Measurements from ENCODE around the gene TSN.
"Not testable (repeated sequence)": the region's sequence is repeated elsewhere in the genome, so short reads cannot be mapped to it uniquely, and the experiment has no call there.

The TSN gene

DNA sequence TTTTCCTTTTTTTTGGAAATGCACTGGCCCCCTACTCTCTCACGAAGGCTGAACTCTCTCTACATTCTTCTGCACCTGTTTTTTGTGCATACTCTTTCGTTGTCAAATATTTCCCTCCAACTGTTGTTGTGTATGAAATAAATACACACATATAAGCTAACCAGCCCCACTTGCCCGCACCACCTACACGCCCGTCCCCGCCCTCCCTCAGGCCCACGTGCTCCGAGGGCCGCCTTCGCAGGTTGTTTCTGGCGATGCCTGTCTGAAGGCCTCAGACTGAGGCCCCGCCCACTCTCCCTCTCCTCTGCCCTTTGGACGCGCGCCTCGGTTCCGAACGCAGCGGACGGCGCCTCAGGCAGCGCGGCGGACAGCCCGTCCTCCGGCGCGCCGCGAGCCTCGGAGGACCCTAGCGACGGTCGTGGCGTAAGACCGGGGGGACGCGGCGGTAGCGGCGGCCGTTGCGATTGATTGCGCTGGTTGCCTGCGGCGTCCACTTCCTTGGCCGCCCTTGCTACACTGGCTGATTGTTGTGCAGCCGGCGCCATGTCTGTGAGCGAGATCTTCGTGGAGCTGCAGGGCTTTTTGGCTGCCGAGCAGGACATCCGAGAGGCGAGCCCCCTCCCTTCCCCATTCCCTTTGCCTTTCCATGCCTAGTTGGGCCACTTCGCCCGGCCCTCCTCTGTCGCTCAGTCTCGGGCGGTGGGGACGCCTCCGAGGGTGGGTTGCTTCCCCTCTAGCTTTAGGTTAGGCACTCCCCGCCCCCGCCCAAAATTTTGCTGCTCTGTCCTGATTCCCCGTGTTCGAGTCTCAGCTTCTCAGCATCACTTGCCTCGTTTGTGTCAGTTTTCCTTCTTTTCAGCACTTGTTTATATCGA lies at the start of gene TSN:
TSN (plus strand) TSS at position 415 of the 875 bp plus-strand sequence; CDS start at position 544, 129 bp downstream.
- peak; percentile 98 for DNase-seq

DNA sequence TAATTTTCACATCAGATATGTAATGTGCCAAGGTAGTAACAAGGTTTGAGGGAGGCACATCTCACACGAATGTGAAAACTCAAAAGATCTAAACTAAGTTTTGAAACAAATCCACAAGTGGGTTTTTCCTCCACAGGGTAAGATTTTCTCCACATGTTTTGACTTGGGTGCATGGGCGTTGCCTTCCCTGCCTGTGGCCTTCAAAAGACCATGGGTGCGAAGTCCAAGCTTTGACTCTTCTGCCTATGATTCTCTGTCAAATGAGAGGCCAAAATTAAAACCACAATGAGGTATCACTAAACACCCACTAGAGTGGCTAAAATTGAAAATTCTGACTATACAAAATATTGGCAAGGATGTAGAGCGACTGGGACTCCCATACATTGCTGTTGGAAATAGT lies 49.5 kb upstream of the TSN start:
- no peak for DNase-seq

DNA sequence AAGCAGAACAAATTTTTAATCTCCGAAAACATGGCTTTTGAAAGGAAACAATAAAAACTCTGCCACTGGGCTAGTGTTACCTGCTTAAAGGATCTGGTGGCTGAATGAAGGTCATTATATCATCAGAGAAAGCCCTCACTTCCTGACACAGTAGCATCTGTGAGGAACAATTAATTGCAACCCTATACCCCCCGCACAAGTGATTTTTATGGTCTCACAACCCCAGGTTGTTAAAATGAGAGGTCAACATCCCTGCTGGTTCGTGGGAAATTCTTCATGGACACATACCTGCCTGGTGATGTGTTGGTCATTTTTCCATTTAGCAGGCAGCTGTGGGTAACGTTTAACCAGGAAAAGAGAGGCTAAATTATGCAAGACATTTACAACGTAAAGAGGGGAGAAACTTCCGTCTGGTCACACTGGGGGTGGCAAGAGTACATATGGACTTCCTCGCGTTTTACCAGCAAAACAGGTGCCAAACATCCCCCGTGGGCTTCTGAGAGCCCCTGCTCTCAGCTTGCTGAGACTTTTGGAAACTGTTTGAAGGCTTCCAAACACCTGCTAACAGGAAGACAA lies 48.0 kb upstream of the TSN start:
- no peak for DNase-seq

- no peak for DNase-seq
These were observed 47.5 kb upstream of the TSN start for GRCh38 chr2:121707920-121708361.

- DNase-seq = no peak
These were observed 45.5 kb upstream of the TSN start for GRCh38 chr2:121709776-121710469.

DNA sequence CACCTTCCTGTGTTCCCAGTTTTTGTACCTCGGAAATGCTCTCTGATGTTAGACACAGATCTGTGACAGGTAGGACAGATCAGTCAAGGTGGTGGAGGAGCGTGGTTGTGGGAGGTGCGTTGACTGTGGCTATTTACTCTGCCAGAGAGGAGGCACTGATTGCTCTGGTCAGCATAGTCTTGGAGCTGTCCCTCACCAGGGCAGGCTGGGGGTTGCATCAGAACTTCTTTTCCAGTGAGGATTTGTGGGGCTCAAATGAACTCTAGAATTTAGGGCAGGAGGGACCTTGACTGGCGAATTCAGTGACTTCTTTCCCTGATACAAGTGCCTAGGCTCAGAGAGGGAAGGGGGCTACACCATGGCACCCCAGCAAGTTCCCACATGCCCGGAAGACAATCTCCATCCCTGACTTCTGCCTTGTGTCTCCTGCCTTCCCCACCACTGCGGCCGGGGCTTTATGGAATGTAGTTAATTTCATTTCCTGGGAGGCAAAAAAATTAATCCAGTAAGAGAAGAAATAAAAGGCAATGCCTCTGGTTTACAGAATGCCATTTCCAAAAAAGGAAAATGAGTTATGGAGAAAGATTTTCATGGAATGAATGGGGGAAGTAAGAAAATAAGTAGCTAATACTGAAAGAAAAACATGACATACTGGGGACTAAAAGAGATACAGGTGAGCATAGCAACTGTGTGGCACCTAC lies 44.8 kb upstream of the TSN start:
- DNase-seq = no peak

GRCh38 chr2:121711481-121711880 lies 44.0 kb upstream of the TSN start:
- not testable (repeated sequence) for DNase-seq

DNA sequence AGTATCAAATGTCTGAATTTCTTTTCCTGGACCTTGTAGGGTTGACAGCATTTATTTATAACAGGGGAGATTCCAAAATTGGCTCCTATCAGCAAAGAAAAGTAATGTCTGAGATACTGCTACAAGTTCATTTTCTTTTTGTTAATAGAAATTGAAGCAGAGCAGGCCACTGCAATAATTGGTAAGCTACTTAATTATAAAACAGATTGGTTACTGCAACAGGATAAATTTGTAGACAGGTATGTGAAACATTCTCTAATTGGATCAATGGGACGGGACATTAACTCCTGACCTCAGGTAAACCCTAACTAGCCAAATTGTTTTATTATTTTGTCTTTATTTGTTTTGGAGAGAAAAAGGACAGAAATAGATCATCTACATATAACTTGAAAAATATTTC lies 39.3 kb upstream of the TSN start:
- DNase-seq = no peak

GRCh38 chr2:121717529-121717928 lies 37.9 kb upstream of the TSN start:
- no peak for DNase-seq

DNA sequence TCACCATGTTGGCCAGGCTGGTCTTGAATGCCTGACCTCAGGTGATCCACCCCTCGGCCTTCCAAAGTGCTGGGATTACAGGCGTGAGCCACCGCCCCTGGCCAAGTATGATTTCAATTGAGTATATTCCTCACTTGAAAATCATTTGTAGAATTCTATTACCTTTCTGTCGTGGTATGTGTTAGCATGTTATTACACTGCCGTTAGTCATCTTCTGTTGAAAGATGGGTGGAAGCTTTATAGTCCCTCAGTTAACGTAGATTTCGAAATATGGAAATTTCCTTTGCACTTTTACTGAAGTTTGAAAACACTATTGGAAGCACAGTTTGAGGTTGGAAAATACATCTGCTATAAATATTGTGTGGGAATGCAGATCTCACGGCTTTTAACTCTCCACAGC lies 33.5 kb upstream of the TSN start:
- DNase-seq = no peak

DNA sequence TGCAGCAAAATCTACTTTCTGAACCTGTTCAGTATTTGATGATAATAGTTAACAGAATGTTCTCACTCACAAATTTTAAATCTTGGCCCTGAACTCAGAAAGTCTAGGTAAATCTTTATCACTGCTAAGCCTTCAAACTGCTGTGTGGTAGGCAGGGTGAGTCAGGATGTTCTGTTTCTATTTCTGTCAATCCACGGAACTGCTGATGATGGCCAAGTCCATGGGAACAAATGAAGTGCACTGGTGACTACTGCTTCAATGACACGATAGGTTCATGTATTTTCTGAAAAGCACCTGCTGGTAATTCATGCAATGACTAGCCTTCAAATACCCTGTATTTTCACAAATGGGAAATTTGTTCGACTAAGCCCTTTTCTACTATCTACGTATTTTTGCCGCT lies 33.0 kb upstream of the TSN start:
- no peak for DNase-seq

DNA sequence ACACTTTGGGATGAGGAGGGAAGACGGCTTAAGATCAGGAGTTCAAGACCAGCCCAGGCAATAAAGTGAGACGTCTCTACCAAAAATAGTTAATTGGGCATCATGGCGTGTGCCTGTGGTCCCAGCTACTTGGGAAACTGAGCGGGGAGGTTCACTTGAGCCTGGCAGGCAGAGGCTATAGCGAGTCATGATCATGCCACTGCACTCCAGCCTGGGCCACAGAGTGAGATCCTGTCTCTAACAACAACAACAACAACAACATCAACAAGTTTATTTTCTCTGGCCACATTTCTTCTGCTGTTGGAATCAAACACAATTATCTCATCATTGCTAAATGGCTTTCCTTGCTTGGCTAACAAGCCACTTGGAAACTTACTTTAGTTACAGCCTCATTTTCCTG lies 32.1 kb upstream of the TSN start:
- DNase-seq = no peak

GRCh38 chr2:121727332-121727731 lies 28.1 kb upstream of the TSN start:
- no peak for DNase-seq

- no peak for DNase-seq
These were observed 27.5 kb upstream of the TSN start for GRCh38 chr2:121727950-121728349.

GRCh38 chr2:121731366-121731765 lies 24.1 kb upstream of the TSN start:
- DNase-seq = no peak

DNA sequence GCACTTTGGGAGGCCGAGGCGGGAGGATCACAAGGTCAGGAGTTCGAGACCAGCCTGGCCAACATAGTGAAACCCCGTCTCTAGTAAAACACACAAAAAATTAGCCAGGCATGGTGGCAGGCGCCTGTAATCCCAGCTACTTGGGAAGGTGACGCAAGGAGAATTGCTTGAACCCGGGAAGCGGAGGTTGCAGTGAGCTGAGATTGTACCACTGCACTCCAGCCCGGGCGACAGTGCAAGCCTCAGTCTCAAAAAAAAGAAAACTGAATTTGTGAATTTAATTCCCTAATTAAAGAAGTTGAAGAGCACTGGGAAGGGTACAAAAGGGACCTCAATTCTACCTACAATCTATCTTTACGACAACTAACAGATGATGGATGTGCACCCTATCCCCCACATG lies 20.9 kb upstream of the TSN start:
- DNase-seq = not testable (repeated sequence)

GRCh38 chr2:121735518-121736074 lies 19.9 kb upstream of the TSN start:
- DNase-seq = no peak

DNA sequence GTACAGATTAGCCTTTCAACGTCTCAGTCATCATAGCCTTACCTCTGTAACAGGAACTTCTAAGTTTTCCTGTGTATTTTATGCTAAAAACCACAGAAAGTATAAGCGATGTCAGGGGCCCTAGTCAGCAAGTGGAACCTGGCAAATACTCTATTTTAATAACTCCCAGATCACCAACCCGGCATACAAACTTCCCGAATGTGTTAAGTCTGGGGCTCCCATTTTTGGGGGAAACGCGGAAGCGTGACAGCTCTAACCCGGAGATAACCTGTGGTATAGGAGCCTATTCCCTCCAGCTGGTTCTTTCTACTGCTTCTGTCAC lies 19.4 kb upstream of the TSN start:
- DNase-seq = no peak

DNA sequence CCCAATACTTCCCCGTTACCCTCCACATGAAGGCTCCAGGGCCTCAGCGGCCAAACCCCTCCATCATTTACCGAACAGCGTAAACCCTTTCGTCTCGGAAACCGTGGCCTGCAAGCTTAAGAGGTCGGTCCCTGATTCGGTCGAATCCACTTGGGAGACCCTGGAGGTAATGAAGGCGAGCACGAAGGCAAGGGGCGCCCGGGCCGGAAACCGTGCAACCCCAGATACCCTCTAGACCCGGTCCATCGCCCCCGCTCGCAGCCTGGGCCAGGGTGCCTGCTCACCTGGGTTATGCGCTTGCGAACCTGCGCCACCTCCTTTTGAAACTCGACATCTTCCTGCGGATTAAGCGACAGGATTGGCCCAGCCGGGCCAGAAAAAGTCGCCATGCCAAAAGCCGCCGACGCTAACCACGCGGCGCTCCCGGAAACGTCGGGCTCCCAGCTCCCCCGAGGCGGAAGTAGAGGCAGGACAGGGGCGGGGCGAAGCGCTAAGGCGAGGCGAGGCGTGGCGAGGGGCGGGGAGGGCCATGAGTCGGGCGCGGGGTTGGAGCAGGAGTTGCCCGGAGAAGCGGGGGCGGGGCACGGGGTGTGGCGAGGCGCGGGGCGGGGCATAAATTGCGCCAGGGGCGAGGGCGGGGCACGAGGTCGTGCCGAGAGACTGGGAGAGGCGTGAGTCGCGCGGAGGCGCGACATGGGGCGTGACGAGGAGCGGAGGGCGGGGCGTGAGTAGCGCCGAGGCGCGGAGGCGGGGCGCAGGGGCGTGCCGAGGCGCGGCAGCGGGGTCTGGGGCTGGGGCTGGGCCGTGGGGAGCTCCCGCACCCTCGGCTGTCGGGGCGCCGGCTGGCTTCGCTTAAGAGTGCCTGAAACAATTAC lies 18.8 kb upstream of the TSN start, which contains the start of gene NIFK:
NIFK (minus strand) TSS at position 414 of the 875 bp plus-strand sequence; CDS start at position 389, 25 bp downstream.
- DNase-seq = peak; percentile 99

DNA sequence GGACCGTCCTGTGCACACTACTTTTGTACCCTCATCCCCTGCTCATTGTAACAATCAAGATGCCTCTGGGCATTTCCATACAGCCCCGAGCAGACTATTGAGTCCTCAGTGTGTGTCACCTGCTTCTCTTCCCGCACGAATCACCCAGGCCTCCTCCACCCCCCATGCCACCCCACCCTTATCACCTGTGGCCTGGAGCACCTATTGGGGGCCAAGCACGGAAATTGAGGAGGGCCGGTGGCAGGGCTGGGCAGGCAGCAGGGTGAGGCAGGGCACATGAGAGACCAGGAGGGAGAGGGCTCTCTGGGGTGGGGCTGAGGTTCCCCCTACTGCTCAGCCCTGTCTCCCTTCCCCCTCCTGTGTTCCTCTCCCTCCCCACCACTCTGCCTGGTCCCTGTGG lies 14.5 kb upstream of the TSN start:
- DNase-seq = no peak

- DNase-seq = no peak
These were observed 14.0 kb upstream of the TSN start for GRCh38 chr2:121741450-121741849.

DNA sequence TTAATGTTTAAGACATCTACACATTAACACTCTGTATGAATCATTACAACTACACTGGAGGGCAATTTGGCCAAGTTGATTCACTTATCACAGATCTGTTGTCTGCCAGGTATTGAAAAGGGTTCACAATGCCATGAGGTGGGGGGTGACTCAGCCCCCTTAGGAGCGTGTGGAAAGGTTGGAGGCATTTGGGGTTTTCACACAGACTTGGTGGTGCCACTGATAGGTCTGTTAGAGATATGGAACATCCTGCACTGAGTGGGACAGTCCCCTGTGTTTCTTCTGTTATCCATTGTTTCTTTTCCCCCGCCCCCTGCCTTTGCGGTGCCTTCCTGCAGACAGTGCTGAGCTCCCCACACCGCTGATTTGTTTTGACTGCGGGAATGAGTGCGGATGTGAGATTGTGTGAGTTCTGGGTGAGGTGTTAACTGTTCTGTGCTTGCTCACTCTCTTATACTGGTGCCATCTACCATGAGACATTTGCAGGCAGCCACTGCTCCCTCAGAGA lies 9.3 kb upstream of the TSN start:
- DNase-seq = no peak
